Measurements from ENCODE around the gene RESP18.

The RESP18 gene

GRCh38 chr2:219281588-219281987 is 51.0 kb downstream of the RESP18 start:
- no peak for DNase-seq (ENCODE audit: low read depth)
- H3K4me3 ChIP-seq (ENCODE audit: low read depth, low read length), result no peak overlapping the region

- DNase-seq (ENCODE audit: low read depth), result no peak
- H3K4me3 ChIP-seq (ENCODE audit: low read depth, low read length), result peak overlapping the region; percentile 59
Measured at GRCh38 chr2:219280651-219281050, 51.9 kb downstream of the RESP18 start.

- DNase-seq (ENCODE audit: low read depth), result no peak
- H3K4me3 ChIP-seq (ENCODE audit: low read depth, low read length), result peak overlapping the region; percentile 59
Measured at GRCh38 chr2:219279916-219280516, 52.5 kb downstream of the RESP18 start.

GRCh38 chr2:219279151-219279915 is 53.2 kb downstream of the RESP18 start, which contains the start of gene DNAJB2:
TSS of gene DNAJB2 (plus strand) at chr2:219279366. CDS start at chr2:219279834, 468 bp downstream.
- peak; percentile 99 for DNase-seq (ENCODE audit: low read depth)
- peak within 1 kb of the TSS; percentile 59 for H3K4me3 ChIP-seq (ENCODE audit: low read depth, low read length)

GRCh38 chr2:219278655-219279150 is 53.8 kb downstream of the RESP18 start:
- DNase-seq (ENCODE audit: low read depth), result no peak
- H3K4me3 ChIP-seq (ENCODE audit: low read depth, low read length), result peak overlapping the region; percentile 30

GRCh38 chr2:219277703-219278654 is 54.6 kb downstream of the RESP18 start:
- DNase-seq (ENCODE audit: low read depth), result no peak
- H3K4me3 ChIP-seq (ENCODE audit: low read depth, low read length), result no peak overlapping the region
